Cardiac fibroblast (primary cell): ENCODE measurements around the gene CLDN14.

Source experiments
- DNase-seq, 2 donors: peaks; one replicate each; pipeline versions ENCODE4 v3.0.0 to v3.0.0-alpha.2; 2010; ENCODE audit warnings: low read depth in 2 of 2
- H3K4me3 ChIP-seq, 2 donors: replicated peaks in 1 of 2; 1 replicate in 1 of 2; 2 replicates in 1 of 2; pipeline ENCODE4 v1.5.1; 2011; ENCODE audit warnings: low read depth in 2 of 2, low read length in 2 of 2, mild to moderate bottlenecking in 2 of 2, moderate library complexity in 1 of 2
- TF ChIP-seq, protein P1 (sequence below): IDR thresholded peaks from one replicate; pipeline ENCODE4 v1.5.1; 2011; ENCODE audit warnings: low read depth, mild to moderate bottlenecking, low read length, inconsistent platforms

The CLDN14 gene, protein sequence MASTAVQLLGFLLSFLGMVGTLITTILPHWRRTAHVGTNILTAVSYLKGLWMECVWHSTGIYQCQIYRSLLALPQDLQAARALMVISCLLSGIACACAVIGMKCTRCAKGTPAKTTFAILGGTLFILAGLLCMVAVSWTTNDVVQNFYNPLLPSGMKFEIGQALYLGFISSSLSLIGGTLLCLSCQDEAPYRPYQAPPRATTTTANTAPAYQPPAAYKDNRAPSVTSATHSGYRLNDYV

DNA sequence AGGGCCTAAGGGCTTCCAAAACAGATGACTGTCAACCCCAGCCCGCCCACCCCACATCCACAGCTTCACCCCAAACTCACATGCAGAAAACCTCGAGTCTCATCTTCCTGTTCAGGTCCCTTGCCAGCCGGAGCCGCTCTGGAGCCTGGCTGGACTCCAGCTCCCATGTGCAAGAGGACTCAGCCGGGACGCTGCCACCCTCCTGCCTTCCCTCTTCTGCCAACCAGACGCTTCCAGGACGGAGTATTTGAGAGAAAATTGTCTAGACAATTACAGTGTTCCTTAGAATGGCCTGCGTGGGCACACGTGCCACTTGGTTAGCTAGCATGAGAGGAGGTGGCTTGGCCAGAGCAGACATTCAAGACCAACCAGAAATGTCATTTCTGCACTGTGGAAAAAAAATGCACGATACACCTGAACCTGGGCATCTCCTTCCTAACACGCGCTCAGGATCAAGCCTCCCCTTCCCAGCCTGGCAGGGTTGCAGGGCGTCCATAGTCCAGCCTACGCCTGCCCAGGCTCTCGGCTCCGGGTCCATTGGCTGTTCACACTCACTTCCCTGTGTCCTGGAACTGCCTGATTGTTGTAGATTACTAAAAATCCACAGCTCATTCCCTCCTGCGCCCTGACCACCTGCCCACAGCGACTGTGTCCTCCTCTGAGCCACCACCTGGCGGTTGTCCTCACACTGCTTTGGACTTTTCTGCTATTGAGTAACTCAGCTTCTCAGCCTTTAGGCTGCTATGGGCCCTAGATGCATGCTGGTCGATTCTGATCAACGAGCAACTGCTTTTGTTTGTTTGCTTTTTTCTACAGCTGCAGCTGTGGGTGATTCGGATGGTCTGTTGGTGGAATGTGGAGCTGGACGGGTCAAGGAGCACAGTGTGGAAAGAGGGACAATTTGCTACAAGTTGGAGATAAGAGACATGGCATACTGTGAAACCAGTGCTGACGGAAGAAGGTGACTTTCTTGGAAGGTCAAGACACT, at the start of gene CLDN14:
Gene CLDN14 (minus strand): TSS at position 708 of the 988 bp plus-strand sequence. CDS start 18,427 bp downstream, outside the sequence.
- TF ChIP-seq, protein P1, sequence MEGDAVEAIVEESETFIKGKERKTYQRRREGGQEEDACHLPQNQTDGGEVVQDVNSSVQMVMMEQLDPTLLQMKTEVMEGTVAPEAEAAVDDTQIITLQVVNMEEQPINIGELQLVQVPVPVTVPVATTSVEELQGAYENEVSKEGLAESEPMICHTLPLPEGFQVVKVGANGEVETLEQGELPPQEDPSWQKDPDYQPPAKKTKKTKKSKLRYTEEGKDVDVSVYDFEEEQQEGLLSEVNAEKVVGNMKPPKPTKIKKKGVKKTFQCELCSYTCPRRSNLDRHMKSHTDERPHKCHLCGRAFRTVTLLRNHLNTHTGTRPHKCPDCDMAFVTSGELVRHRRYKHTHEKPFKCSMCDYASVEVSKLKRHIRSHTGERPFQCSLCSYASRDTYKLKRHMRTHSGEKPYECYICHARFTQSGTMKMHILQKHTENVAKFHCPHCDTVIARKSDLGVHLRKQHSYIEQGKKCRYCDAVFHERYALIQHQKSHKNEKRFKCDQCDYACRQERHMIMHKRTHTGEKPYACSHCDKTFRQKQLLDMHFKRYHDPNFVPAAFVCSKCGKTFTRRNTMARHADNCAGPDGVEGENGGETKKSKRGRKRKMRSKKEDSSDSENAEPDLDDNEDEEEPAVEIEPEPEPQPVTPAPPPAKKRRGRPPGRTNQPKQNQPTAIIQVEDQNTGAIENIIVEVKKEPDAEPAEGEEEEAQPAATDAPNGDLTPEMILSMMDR, result no peak
- H3K4me3 ChIP-seq, result no peak within 1 kb of the TSS
- no peak for DNase-seq

DNA sequence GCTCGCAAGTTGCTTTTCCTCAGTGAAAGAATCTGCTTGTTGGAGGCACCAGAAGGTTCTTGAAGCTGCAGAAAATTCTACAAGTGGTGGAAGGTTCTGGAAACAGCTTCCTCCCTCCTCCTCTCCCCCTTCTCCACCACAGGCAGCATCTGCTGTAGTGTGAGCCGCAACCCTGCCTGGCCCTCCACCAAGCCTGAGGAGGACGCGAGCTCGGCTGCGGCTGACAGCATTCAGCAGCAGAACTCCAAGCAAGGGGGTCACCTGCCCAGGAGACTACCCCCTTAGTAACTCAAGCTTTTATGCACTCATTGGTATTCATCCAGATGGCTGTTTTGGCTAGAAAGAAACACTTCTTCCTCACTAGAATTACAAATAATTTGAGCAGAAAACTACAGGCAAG, 48.8 kb upstream of the CLDN14 start:
- no peak for DNase-seq
- TF ChIP-seq, protein P1, result no peak

DNA sequence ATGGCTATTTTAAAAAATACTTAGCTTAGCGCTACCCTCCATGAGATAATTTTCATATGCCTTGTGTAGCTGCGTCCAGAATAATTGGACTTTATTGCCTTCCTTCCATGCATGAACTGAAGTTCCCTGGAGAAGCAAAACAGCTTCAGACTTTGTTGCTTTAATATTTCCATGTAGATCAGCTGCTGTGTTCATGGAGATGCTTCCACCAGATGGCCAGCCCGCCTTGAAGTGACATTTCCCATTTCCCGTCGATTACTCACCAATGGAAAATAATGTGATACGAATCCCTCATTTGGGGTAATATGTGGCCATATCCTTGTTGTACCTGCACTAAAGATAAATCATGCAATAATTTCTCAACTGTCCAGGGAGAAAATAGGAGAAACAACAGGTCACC, 47.4 kb upstream of the CLDN14 start:
- no peak for DNase-seq
- TF ChIP-seq, protein P1, result no peak
- no peak overlapping the region for H3K4me3 ChIP-seq

More for the DNA sequence above, 48.8 kb upstream of the CLDN14 start:
- no peak overlapping the region for H3K4me3 ChIP-seq

DNA sequence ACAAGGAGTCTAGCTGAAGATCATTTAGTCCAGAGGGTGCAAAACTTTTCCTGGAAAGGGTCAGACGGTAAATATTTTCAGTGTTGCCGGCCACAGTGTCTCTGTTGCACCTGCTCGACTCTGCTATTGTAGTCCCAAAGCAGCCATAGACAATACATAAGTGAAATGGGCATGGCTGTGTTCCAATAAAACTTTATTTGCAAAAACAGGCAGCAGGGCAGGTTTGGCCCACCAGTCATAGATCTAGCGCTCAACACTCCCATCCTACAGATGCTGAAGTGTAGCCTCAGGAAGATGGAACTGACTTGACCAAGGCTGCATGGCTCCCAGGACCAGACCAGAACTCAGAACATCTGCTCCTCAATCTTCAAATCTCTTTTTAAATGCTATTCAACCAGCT, 46.2 kb upstream of the CLDN14 start:
- no peak for DNase-seq
- TF ChIP-seq, protein P1, result no peak
- no peak overlapping the region for H3K4me3 ChIP-seq

DNA sequence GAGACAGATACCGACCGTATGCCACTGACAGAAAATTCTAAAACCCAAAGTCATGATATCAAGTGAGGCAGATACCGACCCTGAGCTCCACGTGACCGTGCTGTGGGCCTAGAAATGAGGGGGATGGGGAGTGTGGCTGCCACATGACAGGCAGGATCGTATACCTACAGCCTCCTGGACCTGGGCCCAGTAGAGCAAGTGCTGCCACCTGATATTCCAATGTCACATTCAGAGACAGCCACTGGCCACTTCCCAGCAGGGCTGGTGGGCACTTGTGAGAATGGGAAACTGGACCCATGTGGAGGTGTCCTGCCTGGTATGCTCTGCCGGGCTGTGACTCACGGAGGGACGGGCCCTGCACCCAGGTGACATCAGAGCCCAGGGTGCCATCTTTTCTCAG, 44.6 kb upstream of the CLDN14 start:
- TF ChIP-seq, protein P1, result no peak
- no peak for DNase-seq

DNA sequence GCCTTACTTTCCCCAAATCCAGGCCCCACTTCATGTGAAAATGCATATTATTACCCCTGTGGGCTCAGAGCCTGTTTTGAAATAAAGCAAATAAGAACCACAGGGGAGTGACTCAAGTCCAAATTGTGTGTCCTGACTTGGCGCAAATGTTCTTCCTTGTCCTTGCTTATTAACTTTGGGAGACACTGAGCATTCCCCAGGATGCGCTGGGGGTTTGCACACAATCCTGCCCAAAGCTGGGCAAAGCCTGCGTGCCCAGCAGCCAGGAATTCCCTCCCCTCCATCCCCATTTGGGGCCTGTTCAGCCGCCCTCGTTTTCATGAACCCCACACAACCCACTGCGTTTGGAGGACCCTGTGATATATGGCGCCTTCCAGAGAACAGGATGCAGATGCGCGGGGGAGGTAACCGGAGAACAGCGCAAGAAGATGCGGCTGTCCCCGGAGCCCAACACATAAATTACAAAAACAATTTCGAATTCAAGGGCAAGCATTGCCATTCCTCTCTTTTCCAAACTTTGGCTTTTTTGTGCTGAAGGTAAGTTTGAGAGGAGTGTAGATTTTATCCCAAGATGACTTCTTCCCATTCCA, 42.4 kb upstream of the CLDN14 start:
- DNase-seq, result no peak
- TF ChIP-seq, protein P1, result no peak

More for the DNA sequence above, 44.6 kb upstream of the CLDN14 start:
- no peak overlapping the region for H3K4me3 ChIP-seq

More for the DNA sequence above, 42.4 kb upstream of the CLDN14 start:
- H3K4me3 ChIP-seq, result no peak overlapping the region
